NCI-H187 treated with DMSO at 0.1 percent for 48 hours (cell line): ENCODE measurements around the gene OR5T2.
"Not testable (repeated sequence)": the region's sequence is repeated elsewhere in the genome, so short reads cannot be mapped to it uniquely, and the experiment has no call there.

ENCODE experiments used
- DNase-seq: peaks from one replicate; lab custom pipeline; 2025; lab: John Stamatoyannopoulos, UW

OR5T2 gene

GRCh38 chr11:56234155-56234554, at the start of gene OR5T2:
OR5T2 (minus strand) TSS chr11:56234255; CDS start chr11:56233062, 1,193 bp downstream.
- DNase-seq: no peak

GRCh38 chr11:56273854-56274253, 39.8 kb upstream of the OR5T2 start, which contains the start of gene OR5T1:
OR5T1 (plus strand) TSS chr11:56274154; CDS start chr11:56275639, 1,485 bp downstream.
- no peak for DNase-seq

GRCh38 chr11:56271092-56271491, 37.0 kb upstream of the OR5T2 start:
- DNase-seq: no peak

- no peak for DNase-seq
Measured at GRCh38 chr11:56251954-56252353, 17.9 kb upstream of the OR5T2 start, which contains the start of gene OR5T3. OR5T3 (plus strand) TSS chr11:56252254; CDS start chr11:56252254, 0 bp downstream.

- not testable (repeated sequence) for DNase-seq
Measured at GRCh38 chr11:56219735-56220134, 14.3 kb downstream of the OR5T2 start.

- DNase-seq: no peak
Measured at GRCh38 chr11:56214537-56214936, 19.5 kb downstream of the OR5T2 start.

- DNase-seq: no peak
Measured at GRCh38 chr11:56207790-56208189, 26.3 kb downstream of the OR5T2 start.

- no peak for DNase-seq
Measured at GRCh38 chr11:56197367-56197766, 36.7 kb downstream of the OR5T2 start.

GRCh38 chr11:56196705-56197104, 37.4 kb downstream of the OR5T2 start:
- no peak for DNase-seq

GRCh38 chr11:56188602-56189001, 45.5 kb downstream of the OR5T2 start:
- no peak for DNase-seq

GRCh38 chr11:56183459-56183858, 50.6 kb downstream of the OR5T2 start:
- DNase-seq: no peak
